Fibroblast of lung (primary cell): ENCODE measurements around the gene LARP4B.

Experiments used
- CTCF ChIP-seq, 2 donors: IDR thresholded peaks in 1 of 2; conservative IDR thresholded peaks in 1 of 2; 1 replicate in 1 of 2; 2 replicates in 1 of 2; pipeline ENCODE4 v1.5.1; 2011 to 2012; ENCODE audit warnings: low read length in 2 of 2, control low read depth in 1 of 2, inconsistent platforms in 1 of 2, low read depth in 1 of 2, mild to moderate bottlenecking in 1 of 2
- EZH2 ChIP-seq: IDR thresholded peaks from 2 replicates; pipeline ENCODE4 v1.5.1; 2012; ENCODE audit warnings: low read length, control low read depth, mild to moderate bottlenecking; ENCODE audit errors: missing control alignments

- TF ChIP-seq CTCF (conservative IDR thresholded peaks at IDR 0.05 in 1 of 2, IDR thresholded peaks at IDR 0.05 in 1 of 2; ENCODE audit: low read depth in 1 of 2, low read length in 2 of 2) (no peak), EZH2 (no peak)
These were observed 58.5 kb downstream of the LARP4B start for GRCh38 chr10:873020-873419.
